ENCODE results near the gene SAG.

GRCh38 chr2:233342301-233342700, 34.7 kb downstream of the SAG start:
- TF ChIP-seq POLR2AphosphoS5 (IDR thresholded peaks at IDR 0.05) (no peak), CTCF (IDR thresholded peaks at IDR 0.05) (no peak), POLR2A (IDR thresholded peaks at IDR 0.05) (no peak)

Measured in breast epithelium (tissue), 3 donors.